Upper lobe of left lung (tissue), 4 donors: ENCODE results near the gene PAGR1.

Experiments used
- CTCF ChIP-seq, 6 experiments: fragments of 450-650 bp in 4 of 6; fragments of 200-600 bp in 2 of 6; sonication (generic) in 2 of 6; IDR thresholded peaks; one replicate each; pipeline ENCODE4 v1.5.1; 2016 to 2019; ENCODE audit warnings: antibody characterized with exemption in 6 of 6
- POLR2A ChIP-seq, 4 donors: fragments of 450-650 bp; IDR thresholded peaks; one replicate each; pipeline ENCODE4 v1.5.1; 2016 to 2017; ENCODE audit warnings: antibody characterized with exemption in 4 of 4, mild to moderate bottlenecking in 2 of 4
- POLR2AphosphoS5 ChIP-seq, 2 donors: sonication (generic); formaldehyde crosslinking; IDR thresholded peaks; one replicate each; pipeline ENCODE4 v1.5.1; 2017; ENCODE audit warnings: antibody characterized with exemption in 2 of 2

DNA sequence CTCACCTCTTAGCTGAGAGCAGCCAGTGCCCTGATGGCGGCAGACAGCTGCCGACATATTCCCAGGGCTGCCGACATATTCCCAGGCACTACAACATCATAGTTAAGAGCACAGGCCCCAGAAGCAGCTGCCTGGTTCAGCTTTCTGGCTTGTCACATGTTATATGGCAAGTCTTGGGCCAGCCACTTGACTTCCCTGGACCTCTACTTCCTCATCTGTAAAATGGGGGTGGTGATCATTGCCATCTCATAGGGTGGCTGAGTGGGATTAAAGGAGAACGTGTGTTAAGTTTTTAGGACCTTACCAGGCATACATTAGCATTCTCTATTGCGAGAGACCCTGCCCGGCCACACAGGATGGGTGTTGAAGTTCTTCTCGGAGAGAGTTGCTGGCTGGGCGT lies 28.0 kb downstream of the PAGR1 start:
- TF ChIP-seq POLR2A (IDR thresholded peaks at IDR 0.05) (no peak), POLR2AphosphoS5 (IDR thresholded peaks at IDR 0.05) (no peak), CTCF (IDR thresholded peaks at IDR 0.05) (no peak)
